Esophagus squamous epithelium (tissue), 5 donors: Measurements from ENCODE around the gene SHISA5. TPM values are rescaled to one million over a fixed set of nuclear protein-coding genes. Genes with fewer than 3 reads are reported as not detected.

Experiments
- DNase-seq: peaks from one replicate; lab custom pipeline; 2025; lab: John Stamatoyannopoulos, UW
- H3K27ac ChIP-seq, 4 donors: fragments of 200-600 bp; sonication (generic); one replicate each; pipeline ENCODE4 v1.5.1; 2016 to 2019; ENCODE audit warnings: mild to moderate bottlenecking in 1 of 4
- H3K27me3 ChIP-seq, 4 donors: fragments of 200-600 bp; sonication (generic); 1 replicate in 3 of 4; 2 replicates in 1 of 4; pipeline versions ENCODE4 v1.5.1 to v1.6.0; 2017 to 2021; ENCODE audit warnings: antibody characterized with exemption in 1 of 4
- H3K36me3 ChIP-seq, 3 donors: fragments of 200-600 bp; sonication (generic); one replicate each; pipeline ENCODE4 v1.5.1; 2016 to 2019
- H3K4me1 ChIP-seq, 3 donors: fragments of 200-600 bp; sonication (generic); one replicate each; pipeline ENCODE4 v1.5.1; 2017 to 2019
- H3K4me3 ChIP-seq, 4 donors: fragments of 200-600 bp; sonication (generic); 1 replicate in 3 of 4; 2 replicates in 1 of 4; pipeline ENCODE4 v1.5.1; 2016 to 2019; ENCODE audit warnings: mild to moderate bottlenecking in 2 of 4, moderate library complexity in 1 of 4
- H3K9me3 ChIP-seq, 3 donors: fragments of 200-600 bp; sonication (generic); one replicate each; pipeline ENCODE4 v1.5.1; 2016 to 2019
- POLR2A ChIP-seq, 4 donors: fragments of 450-650 bp; IDR thresholded peaks; one replicate each; pipeline ENCODE4 v1.6.1; 2017; ENCODE audit warnings: antibody characterized with exemption in 4 of 4, mild to moderate bottlenecking in 4 of 4, moderate library complexity in 3 of 4
- WGBS, 2 donors: methylation state at CpG; one replicate each; pipeline ENCODE4 v1.1.5; 2018; 5-methylcytosine and 5-hydroxymethylcytosine counted together
- intact Hi-C: fragments of 100-400 bp; cut with DNase I; formaldehyde crosslinking; loops from one replicate; pipeline ENCODE4 v1.15.0; 2022
- total RNA-seq, 4 donors: library from RNA; depleted of rRNA; stranded (reverse); fragments of >200 nt; gene quantifications; one replicate each; pipeline ENCODE4 v1.1.0, GENCODE V29; 2016
- TF ChIP-seq, protein P1 (sequence below), 6 experiments: fragments of 450-650 bp in 4 of 6; fragments of 200-600 bp in 2 of 6; sonication (generic) in 2 of 6; IDR thresholded peaks; one replicate each; pipeline ENCODE4 v1.5.1; 2016 to 2019; ENCODE audit warnings: antibody characterized with exemption in 6 of 6, mild to moderate bottlenecking in 4 of 6, moderate library complexity in 4 of 6
- donor health status: DM: yes; HTN: yes; CAD: no.

Gene SHISA5
- total RNA-seq, 4 donors from 2014 or later, result 71.8 to 138 (median 115) TPM

DNA sequence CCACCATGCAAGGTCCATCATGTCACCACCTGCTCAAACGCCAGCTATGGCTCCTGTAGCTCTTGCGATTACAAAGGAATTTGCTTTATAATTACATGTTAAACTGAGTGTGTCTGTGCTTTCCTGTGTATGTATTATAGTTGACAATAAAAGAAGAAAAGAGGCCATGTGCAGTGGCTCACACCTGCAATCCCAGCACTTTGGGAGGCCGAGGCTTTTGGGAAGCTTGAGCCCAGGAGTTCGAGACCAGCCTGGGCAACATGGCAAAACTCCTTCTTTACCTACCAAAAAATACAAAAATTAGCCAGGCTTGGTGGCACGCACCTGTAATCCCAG is 30.4 kb downstream of the SHISA5 start:
- no peaks in the 10 kb centered on the region for H3K27me3 ChIP-seq
- WGBS, 2 donors, result 63 to 67% methylated on average over 5 of the region's 5 CpGs
- H3K36me3 ChIP-seq, result peaks cover 7 to 56% (median 15%) of the 10 kb centered on the region in 3 donors
- H3K9me3 ChIP-seq, result no peaks in the 10 kb centered on the region
- H3K27ac ChIP-seq, result peak overlapping the region; percentile 93 to 99 (median 98)
- intact Hi-C loops, result no loop called here
- H3K4me1 ChIP-seq, result peaks cover 38 to 86% (median 52%) of the 10 kb centered on the region in 3 donors
- TF ChIP-seq, protein P1, sequence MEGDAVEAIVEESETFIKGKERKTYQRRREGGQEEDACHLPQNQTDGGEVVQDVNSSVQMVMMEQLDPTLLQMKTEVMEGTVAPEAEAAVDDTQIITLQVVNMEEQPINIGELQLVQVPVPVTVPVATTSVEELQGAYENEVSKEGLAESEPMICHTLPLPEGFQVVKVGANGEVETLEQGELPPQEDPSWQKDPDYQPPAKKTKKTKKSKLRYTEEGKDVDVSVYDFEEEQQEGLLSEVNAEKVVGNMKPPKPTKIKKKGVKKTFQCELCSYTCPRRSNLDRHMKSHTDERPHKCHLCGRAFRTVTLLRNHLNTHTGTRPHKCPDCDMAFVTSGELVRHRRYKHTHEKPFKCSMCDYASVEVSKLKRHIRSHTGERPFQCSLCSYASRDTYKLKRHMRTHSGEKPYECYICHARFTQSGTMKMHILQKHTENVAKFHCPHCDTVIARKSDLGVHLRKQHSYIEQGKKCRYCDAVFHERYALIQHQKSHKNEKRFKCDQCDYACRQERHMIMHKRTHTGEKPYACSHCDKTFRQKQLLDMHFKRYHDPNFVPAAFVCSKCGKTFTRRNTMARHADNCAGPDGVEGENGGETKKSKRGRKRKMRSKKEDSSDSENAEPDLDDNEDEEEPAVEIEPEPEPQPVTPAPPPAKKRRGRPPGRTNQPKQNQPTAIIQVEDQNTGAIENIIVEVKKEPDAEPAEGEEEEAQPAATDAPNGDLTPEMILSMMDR (IDR thresholded peaks at IDR 0.05), result no peak
- no peak for TF ChIP-seq POLR2A (IDR thresholded peaks at IDR 0.05)
- peak overlapping the region in 1 of 4 donors; percentile 76 for H3K4me3 ChIP-seq
- no peak for DNase-seq

DNA sequence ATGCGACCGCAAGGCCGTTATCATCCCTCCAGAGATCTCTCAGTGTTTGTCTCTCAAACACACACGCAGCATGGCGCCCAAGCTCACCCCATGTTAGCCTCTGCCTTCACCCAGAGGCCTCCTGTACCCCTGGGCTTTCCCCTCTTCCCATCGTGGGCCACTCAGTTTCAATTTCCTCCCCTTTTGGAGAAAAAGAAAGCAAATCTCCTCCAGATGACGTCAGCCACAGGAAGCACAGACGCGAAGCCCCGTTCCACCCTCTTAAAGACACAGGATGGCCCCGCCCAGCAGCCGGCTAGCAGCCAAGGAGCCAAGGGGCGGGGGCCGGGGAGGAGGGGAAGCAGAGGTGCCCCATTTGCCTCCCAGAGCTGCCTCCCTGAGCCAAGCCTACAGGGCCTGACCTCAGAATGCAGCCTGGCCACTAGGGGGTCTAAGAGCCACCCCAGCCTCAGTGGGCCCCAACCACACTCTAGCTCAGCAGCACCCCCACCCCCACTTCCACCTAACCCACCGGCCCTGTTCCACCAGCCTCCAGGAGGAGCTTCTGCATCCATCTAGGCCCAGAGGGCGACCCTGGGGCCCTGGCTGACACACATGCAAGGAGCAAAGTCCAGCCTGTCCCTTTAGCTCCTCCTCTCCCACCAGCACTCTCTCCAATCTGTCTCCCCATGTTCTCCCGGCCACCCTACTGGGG is 30.9 kb downstream of the SHISA5 start:
- 3 to 5% methylated on average over 9 of the region's 17 CpGs for WGBS, 2 donors
- no peaks in the 10 kb centered on the region for H3K9me3 ChIP-seq
- peaks cover 12 to 56% (median 13%) of the 10 kb centered on the region in 3 donors for H3K36me3 ChIP-seq

DNA sequence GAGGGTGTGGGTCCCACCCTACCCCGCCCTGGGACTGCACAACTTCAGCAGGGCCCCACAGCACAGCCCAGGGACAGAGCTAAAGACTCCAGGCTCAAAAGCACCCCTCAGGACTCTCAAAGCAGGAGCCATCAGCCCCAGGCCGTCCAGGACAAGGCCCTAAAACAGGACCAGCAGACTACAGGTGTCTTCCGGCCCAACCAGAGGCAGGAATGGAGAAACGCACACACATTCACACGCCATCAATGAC is 31.4 kb downstream of the SHISA5 start:
- no peak for TF ChIP-seq POLR2A (IDR thresholded peaks at IDR 0.05)
- TF ChIP-seq, protein P1 (IDR thresholded peaks at IDR 0.05), result no peak
- Histone ChIP-seq H3K4me3 (peak overlapping the region; percentile 49 to 79 (median 68)), H3K4me1 (peaks cover 48 to 89% (median 62%) of the 10 kb centered on the region in 3 donors), H3K36me3 (peaks cover 8 to 56% (median 16%) of the 10 kb centered on the region in 3 donors), H3K27me3 (no peaks in the 10 kb centered on the region), H3K9me3 (no peaks in the 10 kb centered on the region), H3K27ac (peak overlapping the region; percentile 93 to 99 (median 98))
- 0% methylated on average over 3 to 5 of the region's 5 CpGs for WGBS, 2 donors
- intact Hi-C loops, result no loop called here
- no peak for DNase-seq

More for the DNA sequence above, 30.9 kb downstream of the SHISA5 start:
- Histone ChIP-seq H3K27me3 (no peaks in the 10 kb centered on the region), H3K27ac (peak overlapping the region; percentile 93 to 99 (median 98)), H3K4me3 (peak overlapping the region; percentile 49 to 79 (median 68)), H3K4me1 (peaks cover 44 to 89% (median 57%) of the 10 kb centered on the region in 3 donors)
- intact Hi-C loops, result no loop called here
- TF ChIP-seq POLR2A (IDR thresholded peaks at IDR 0.05), result peak in 3 of 4 donors; percentile 49 to 81 (median 59)
- TF ChIP-seq, protein P1 (IDR thresholded peaks at IDR 0.05), result peak in 4 of 6 experiments; percentile 15 to 47 (median 24)
- DNase-seq, result peak; percentile 81

DNA sequence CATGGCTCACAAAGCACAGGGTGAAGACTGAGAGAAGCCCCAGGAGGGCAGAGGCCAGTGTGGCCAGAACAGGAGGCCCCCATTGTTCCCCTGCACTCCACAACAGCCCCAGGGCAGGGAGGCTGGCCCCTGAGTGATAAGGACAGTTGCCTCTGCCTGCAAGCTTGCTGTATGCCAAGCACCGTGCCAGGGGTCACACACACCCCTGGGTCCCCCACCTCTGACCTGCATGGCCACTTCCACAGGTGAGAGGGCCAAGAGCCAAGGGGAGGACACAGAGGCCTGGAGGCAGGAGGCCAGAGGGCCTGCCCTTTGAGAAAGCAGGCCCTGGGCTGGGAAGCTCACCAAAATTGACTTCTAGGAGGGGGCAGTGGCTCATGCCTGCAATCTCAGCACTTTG is 33.7 kb downstream of the SHISA5 start:
- Histone ChIP-seq H3K4me1 (peaks cover 65 to 98% (median 75%) of the 10 kb centered on the region in 3 donors), H3K27me3 (no peaks in the 10 kb centered on the region), H3K9me3 (no peaks in the 10 kb centered on the region), H3K4me3 (no peak overlapping the region), H3K27ac (peak overlapping the region; percentile 27 to 100 (median 95)), H3K36me3 (peaks cover 8 to 42% (median 20%) of the 10 kb centered on the region in 3 donors)
- intact Hi-C loops, result no loop called here
- TF ChIP-seq, protein P1 (IDR thresholded peaks at IDR 0.05), result no peak
- TF ChIP-seq POLR2A (IDR thresholded peaks at IDR 0.05), result no peak
- no CpG with 5 or more reads among the region's 1 CpG for WGBS, 2 donors
- DNase-seq, result no peak
